ENCODE results near the gene SLC17A5.
"Not testable (repeated sequence)": the region's sequence is repeated elsewhere in the genome, so short reads cannot be mapped to it uniquely, and the experiment has no call there.

SLC17A5 gene, protein sequence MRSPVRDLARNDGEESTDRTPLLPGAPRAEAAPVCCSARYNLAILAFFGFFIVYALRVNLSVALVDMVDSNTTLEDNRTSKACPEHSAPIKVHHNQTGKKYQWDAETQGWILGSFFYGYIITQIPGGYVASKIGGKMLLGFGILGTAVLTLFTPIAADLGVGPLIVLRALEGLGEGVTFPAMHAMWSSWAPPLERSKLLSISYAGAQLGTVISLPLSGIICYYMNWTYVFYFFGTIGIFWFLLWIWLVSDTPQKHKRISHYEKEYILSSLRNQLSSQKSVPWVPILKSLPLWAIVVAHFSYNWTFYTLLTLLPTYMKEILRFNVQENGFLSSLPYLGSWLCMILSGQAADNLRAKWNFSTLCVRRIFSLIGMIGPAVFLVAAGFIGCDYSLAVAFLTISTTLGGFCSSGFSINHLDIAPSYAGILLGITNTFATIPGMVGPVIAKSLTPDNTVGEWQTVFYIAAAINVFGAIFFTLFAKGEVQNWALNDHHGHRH

DNA sequence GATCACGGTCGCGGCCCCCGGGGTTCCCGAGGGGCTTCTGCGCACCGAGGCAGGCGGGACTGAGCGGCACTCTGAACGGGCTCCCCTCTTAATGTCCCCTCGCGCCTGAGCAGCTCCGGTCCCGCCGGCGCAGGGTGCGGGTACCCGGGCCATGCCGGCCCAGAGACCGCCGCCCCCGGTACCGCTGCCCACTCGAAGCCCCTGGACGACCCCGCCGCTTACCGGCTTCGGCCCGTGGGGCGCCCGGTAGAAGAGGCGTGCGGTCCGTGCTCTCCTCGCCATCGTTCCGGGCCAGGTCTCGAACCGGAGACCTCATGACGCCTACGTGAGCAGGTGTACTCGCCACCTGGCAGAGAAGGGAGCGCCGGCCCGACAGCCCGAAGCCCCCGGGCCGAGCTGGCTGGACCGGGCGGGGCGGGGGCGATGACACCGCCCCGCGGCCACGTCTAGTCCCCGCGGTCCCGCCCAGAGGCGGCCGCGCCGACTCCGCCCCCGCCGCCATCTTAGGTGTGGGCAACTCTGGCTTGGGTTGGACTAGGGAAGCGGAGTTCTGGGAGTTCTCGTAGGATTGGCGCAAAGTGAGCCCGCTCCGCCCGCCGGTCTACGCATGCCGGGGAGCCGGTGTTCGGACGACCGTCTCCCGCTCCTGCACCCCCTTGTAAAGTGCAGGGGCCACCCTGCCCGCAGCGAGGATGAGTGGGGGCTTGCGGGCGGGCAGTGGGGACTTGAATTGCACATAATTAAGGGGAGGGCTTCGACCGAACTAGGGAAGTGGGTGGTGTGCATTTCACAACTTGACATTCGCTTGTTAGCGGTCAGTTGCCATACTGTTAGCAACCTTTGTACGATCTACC lies at the start of gene SLC17A5:
SLC17A5 (minus strand) TSS at position 422 of the 854 bp plus-strand sequence; CDS start at position 316, 106 bp downstream.
- DNase-seq (ENCODE audit: low spot score) = peak; percentile 93

DNA sequence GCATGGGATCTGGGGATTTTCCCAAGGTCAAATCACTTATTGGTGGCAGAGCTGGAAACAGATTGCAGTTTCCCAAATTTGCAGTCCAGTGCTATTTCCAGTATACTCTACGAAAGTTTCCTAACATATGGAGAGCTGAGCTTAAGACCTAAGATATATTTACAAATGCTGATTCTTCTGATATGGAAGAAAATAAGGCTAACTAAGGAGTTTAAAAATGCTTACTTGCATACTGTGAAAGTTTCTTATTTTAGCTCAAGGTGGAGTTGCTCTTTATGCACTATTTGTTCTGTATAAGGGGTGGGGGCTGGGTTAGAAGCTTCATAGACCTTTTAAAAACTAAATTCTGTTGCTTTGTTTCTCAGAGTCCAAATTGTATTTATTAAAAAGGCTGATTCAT lies 49.7 kb upstream of the SLC17A5 start:
- no peak for DNase-seq (ENCODE audit: low spot score)

DNA sequence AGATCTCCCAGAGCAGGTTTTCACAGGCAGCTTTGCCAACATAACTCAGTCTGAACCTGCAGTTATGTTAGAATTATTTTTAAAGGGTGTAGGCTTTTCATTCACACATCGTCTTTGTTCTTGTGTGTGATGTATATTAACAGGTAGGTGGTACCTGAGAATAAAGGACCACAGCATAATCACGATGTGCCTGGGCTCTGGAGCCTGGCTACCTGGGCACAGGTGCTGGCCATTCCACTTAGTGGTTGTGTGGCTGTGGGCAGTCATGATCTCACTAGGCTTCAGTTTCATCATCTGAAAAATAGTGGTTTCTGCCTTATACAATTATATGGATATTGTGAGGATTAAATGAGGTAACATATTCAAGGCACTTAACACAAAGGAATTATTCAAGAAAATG lies 48.7 kb upstream of the SLC17A5 start:
- DNase-seq (ENCODE audit: low spot score) = no peak

DNA sequence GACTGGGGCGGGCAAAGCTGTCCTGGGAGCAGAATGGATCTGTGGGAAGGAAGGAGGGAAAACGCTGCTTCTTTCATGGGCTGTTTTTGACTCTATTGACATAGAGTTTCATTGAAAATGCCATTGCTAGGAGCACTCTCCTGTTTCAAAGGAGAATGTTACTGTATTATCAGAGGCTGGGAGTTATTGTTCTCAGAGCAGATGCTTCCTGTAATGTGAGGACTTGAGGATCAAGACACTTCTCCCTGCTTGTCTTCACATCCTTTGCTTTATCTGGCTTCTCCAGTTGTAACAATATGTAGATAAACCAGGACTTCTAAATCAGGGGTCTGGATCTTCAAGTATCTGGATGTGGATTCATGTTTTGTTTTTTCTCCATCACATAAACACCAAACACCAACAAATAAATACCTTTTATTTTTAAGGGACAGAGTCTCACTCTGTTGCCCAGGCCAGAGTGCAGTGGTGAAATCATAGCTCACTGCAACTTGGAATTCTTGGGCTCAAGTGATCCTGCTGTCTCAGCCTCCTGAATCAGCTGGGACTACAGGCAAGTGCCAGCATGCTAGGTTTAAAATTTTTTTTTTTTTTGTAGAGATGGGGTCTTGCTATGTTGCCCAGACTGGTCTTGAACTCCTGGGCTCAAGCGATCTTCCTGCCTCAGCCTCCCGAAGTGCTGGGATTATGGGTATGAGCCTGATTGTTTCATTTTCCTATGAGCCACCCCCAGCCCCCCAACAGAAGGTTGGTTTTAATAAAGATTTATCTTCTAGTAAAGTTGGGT lies 46.1 kb upstream of the SLC17A5 start:
- no peak for DNase-seq (ENCODE audit: low spot score)

DNA sequence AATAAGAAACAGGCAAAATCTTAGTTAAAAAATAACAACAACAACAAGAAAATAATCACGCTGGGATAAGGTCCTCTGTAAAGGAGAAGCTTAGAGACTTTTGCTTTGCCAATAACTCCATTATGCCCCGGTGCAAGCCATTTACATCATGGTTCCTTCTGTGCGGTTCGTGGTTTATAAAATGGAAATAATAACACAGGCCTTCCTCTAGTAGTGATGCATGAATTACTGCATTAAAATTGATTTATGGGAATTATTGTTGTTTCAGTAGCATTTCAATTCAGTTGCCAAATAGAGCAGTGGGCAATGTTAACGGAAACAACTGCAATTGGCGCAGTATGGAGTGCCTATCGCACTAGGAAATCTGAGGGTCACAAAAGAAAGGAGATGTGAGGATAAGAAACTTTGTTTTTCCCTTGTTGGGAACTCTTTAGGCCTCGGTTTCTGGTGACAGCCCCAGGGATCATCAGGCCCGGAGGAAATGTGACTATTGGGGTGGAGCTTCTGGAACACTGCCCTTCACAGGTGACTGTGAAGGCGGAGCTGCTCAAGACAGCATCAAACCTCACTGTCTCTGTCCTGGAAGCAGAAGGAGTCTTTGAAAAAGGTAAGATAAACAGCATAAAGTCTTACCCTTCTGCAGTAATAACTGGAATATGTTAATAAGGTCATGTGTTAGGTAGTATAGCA lies 43.3 kb upstream of the SLC17A5 start:
- no peak for DNase-seq (ENCODE audit: low spot score)

DNA sequence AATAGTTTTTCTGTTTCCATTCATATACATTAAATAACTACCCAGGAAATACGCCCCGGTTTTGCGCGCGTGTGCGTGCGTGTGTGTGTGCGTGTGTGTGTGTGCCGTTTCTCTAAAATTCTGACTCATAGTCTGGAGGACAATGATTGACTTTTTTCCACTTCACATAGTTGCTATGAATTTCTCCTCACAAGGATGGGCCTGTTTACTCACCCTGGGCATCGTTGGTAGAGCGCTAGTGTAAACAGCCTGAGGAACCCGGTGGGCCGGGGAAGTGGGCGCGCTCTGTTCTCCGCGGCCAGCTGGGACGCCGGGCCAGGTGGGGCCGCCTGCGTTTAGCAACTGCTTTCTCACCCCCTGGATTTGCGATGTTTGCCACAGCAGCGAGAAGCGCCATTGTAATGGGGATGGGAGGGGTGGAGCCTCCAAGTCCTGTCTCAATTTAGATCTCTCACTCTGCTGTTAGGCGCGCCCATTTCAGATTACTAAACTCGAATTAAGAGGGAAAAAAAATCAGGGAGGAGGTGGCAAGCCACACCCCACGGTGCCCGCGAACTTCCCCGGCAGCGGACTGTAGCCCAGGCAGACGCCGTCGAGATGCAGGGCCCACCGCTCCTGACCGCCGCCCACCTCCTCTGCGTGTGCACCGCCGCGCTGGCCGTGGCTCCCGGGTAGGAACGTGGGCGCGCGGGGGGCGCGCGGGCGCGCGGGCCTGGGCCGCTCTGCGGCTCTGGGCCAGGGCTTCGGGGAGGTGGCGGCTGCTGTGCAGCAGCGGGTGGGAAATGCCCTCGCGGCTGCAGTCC lies 42.0 kb upstream of the SLC17A5 start, which contains the start of gene CD109:
CD109 (plus strand) TSS at position 585 of the 803 bp plus-strand sequence; CDS start at position 598, 13 bp downstream.
- no peak for DNase-seq (ENCODE audit: low spot score)

DNA sequence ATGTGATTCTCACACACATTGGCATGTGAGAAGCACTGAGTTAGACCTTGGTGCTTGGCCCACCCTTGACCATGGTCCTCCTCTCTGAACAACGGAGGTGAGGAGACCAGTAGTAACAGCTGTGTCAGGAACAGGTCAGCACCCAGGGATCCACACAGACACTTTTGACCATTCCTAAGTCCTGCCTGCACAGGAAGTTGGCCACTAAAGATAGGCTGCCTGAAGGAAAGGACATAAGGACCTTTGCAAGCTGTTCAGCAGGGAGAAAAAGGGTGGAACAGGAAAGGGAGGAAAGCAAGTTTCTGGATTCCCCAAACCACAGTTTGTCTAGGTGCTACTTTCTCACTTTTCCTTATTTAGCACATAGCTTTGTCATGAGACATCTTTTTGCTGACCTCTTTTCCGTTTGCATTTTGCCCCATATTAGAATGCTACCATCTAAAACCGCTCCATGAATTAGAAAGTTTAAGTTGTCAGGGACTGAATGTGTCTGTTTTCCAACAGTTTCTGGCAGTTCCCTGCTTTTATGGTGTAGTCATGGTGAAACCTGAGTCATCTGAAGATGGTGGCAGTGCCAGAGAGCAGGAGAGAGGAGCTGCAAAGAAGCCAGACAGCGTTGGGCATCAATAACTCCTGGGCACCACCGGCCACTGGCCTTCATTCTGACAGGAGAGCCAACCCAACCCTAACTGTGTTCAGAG lies 41.1 kb upstream of the SLC17A5 start:
- DNase-seq (ENCODE audit: low spot score) = no peak

DNA sequence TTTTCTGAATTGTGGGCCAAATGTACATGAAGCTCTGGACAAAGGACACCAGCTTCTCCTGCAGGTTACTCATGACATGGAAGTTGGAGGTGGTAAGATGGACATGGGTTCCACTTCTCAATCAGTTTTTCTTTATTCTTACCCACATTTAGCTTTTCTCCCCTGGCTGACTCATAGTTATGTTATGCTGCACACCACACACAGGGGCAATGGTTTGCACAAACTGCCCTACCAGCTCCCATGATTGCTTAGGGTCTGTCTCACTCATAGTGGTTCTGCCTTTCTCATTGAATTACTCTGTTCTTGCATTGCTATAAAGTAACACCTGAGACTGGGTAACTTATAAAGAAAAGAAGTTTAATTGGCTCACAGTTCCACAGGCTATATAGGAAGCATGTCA lies 37.7 kb upstream of the SLC17A5 start:
- DNase-seq (ENCODE audit: low spot score) = no peak

DNA sequence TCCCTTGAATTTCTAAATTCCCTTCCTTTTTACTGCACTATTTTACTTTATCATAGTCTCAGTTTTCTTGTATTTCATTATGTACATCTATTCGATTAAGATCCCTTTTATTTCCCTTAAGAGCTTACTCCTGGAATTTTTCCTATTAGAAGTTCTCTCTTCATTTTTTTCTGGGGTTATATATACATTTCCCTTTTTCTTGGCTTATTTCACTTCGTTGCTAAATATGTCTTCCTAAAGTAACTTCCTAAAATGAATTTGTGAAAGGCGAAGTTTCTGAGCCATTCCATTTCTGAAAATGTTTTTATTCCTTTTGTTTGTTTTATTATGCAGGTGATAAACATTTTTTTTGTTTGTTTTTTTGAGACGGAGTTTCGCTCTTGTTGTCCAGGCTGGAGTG lies 36.3 kb upstream of the SLC17A5 start:
- DNase-seq (ENCODE audit: low spot score) = no peak

DNA sequence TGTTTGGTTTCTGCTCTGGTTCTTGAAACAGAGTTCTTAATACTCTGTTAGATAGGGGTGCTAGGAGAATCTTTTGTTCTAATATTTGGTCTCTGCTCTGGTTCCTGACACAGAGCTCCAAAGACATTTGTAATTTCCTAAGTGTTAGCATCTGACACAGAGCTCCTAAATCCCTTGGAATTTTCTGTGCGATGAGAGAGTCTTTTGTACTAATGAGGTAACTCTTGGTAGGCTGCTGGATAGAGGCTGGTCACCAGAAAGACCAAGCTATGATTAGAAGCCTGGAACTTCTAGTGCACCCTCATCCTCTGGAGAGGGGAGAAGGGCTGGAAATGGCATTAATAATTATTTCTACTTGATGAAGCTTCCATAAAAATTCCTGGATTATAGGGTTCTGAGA lies 34.6 kb upstream of the SLC17A5 start:
- no peak for DNase-seq (ENCODE audit: low spot score)

DNA sequence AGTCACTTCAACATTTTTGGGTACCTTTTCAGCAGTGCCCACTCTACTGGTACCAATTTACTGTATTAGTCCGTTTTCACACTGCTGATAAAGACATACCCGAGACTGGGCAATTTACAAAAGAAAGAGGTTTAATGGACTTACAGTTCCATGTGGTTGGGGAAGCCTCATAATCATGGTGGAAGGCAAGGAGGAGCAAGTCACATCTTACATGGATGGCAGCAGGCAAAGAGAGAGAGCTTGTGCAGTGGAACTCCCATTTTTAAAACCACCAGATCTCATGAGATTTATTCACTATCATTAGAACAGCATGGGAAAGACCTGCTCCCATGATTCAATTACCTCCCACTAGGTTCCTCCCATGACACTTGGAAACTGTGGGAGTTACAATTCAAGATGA lies 29.8 kb upstream of the SLC17A5 start:
- not testable (repeated sequence) for DNase-seq (ENCODE audit: low spot score)

DNA sequence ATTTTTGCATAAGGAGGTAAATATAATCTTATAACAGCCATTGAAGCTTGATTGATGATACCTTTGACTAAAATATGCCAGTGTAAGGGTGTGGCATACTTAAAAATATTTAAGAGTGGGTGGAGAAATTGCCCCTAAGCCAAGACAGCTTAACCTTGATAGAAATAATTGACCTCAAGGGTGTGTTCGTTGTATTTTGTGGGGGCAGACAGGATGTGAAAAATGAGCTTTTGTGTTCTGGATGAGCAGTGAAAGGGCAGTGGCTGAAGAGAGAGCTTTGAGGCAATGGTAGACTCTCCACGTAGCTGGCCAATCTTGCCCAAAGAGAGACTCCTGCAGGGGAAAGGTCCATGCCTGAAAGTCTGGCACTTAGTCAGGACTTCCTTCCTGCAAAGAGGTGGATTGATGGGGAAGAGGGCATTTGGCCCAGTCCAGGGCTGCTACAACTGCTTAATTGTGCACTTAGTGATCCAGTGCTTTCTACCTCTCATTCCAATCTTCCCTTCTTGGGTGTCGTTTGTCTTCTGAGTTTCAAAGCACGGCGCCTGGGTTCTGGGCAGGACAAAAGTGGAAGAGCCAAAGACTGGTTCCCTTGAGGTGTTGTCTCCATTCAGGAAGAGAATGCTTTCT lies 26.6 kb upstream of the SLC17A5 start:
- DNase-seq (ENCODE audit: low spot score) = no peak

DNA sequence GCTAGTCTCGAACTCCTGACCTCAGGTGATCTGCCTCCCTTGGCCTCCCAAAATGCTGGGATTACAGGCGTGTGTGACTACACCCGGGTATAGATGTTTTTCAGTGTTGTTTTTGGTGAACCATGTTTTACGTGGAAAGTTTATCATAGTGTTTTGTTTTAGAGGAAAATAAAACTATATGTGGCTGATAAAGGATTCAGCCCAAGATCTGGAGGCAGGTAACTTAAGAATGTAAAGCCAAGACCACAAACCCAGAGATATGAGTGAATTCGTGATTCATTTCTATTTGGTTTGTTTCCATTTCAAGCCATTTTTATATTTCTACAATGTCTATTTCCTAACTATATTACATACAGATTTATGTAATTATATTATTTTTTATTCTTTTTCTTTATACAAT lies 26.1 kb upstream of the SLC17A5 start:
- DNase-seq (ENCODE audit: low spot score) = not testable (repeated sequence)

DNA sequence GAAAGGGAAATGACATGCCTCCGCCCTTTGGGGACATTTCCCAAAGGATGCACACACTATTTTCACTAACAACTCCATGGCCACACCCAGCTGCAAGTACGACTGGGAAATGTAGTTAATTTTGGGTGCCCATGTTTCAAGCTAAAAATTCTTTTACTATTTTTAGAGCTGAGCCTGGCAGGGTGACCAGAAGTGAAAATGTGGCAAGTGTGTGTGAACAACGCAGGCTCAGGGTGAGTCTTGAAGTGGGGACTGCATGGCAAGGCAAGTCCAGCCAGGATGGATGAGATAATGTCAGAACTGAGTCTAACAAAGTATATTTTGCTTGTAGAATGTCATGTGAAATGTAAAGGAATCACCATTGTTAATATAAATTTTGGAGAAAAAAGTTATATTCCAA lies 25.2 kb upstream of the SLC17A5 start:
- DNase-seq (ENCODE audit: low spot score) = no peak

DNA sequence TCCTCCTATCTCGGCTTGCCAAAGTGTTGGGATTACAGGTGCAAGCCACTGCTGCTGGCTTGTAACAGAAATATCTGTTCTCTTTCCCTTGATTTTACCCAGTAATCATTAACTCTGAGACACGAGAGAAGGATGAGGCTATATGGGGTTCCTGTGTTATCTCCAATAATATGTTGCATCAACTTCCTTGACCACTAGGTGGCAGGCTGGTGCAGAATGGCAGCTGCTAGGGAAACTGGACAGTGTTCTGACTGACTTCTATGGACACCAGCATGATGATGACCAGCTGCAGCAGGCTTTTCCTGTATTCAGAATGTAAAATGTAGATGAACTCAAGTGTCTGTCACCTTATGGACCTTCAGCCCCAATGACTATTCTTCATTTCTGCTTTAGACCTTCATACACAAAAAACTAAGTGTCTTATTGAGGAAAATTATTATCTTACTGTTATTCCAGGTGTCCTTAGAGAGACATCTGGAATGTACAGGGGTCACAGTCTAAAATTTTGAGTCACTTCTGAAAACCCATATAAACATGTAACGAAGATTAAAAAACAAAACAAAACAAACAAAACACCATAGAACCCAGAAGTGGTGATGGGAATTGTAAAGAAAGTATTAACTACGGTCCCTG lies 21.8 kb upstream of the SLC17A5 start:
- peak; percentile 66 for DNase-seq (ENCODE audit: low spot score)

DNA sequence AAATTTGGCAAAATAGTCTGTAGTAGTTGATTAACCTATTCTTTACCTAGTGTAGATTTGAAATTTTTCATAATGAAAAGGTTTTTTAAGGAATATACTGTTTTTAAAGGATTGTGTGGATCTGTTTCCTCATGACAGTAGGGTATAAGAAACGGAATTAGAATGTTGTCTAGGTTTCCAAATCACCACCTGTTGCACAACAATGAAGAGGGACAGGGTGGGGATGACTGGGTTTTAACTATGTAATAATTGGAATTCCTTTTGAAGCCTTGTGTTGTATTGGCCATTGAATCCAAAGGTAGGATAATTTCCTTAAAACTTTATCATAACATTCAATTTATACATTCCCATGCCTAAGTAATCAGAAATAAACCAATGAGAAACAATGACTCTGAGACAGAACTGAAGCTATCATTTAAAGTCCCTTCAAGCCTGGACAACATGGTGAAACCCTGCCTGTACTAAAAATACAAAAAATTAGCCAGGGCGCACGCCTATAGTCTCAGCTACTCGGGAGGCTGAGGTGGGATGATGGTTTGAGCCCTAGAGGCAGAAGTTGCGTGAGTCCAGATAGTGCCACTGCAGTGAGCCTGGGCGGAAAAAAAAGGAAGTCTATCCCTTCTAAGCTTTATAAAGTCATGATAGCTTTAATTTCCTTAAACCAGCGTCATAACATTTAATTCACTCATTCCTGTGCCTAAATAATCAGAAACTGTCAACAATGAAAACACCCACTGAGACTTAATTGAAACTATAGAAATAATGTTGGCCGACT lies 18.3 kb upstream of the SLC17A5 start:
- DNase-seq (ENCODE audit: low spot score) = no peak

DNA sequence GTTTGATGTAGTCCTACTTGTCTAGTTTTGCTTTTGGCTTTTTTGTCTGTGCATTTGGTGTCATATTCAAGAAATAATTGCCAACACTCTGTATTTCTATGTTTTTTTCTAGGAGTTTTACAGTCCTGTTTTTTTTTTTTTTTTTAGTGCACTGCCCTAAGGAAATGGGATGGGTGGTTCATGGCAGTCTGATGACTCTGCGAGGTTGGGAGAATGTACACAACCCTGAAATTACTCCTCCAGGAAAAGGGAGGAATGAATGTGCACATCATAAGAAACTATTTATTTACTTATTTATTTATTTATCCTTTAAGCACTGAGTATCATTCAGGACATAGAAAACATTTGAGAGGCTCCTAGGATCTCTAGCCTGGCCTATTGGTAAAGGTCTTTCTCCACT lies 15.2 kb upstream of the SLC17A5 start:
- DNase-seq (ENCODE audit: low spot score) = no peak

DNA sequence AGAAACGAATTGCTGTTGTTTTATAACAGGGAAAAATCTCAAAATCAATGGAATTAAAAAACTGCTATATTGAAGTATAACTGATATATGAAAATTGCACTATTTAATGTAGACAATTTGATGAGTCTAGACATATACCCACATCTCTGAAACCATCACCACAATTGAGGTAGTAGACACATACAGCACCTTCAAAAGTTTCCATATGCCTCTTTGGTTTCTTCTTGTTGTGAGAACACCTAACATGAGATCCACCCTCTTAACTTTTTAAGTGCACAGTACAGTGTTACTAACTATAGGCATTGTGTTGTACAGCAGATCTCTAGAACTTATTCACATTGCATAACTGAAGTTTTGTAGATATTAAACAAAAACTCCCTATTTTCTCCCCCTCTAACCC lies 14.0 kb upstream of the SLC17A5 start:
- DNase-seq (ENCODE audit: low spot score) = no peak

All from cerebellar cortex (tissue), 1 donor.